Measurements from ENCODE around the gene ZNF474.

The ZNF474 gene

GRCh38 chr5:122164070-122164435, 34.7 kb downstream of the ZNF474 start:
- H3K4me3 ChIP-seq (ENCODE audit: low read depth, low read length): no peak overlapping the region
- in situ Hi-C loops (cut with HindIII; ENCODE audit: low sequenced_read_pairs): no loop called here
- TF ChIP-seq CTCF (IDR thresholded peaks at IDR 0.05; ENCODE audit: low read depth, low read length, missing control alignments): no peak
- no peak for DNase-seq (ENCODE audit: low read depth)

DNA sequence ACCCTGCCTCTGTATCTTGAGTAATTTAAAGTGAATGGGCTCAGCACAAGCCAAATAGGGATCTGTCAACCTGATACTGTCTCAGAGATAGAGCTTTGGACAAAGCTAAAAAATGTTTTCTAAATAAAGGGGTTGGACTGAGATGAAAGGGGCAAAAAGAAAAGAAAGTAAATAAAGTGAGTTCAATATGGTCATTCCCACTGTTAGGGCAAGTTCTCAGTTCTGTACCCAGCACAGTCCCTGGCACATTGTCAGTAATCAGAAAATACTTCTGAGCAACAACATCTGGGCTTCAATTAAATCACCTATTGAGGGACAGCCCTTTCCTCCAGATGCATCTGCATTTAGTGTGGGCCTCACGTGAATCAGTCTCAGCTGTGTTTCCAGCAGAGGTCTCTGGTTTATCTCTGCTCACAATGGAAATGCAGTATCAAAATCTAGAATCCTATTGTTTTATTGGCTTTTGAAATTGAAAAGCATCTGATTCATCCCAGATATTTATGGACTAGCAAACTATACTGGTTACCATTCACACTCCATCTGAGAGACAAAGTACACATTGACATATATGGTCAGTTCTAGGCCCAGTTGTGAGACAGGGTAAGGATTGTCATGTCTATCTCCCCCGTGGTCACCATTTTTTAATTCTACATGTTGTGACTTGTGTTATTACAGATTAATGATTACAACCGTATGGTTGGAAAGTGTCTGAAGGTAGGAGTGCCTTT, 35.6 kb downstream of the ZNF474 start:
- no peak overlapping the region for H3K4me3 ChIP-seq (ENCODE audit: low read depth, low read length)
- in situ Hi-C loops (cut with HindIII; ENCODE audit: low sequenced_read_pairs): no loop called here
- TF ChIP-seq CTCF (IDR thresholded peaks at IDR 0.05; ENCODE audit: low read depth, low read length, missing control alignments): no peak
- DNase-seq (ENCODE audit: low read depth): no peak

- in situ Hi-C loops (cut with HindIII; ENCODE audit: low sequenced_read_pairs): no loop called here
- DNase-seq (ENCODE audit: low read depth): no peak
- TF ChIP-seq CTCF (IDR thresholded peaks at IDR 0.05; ENCODE audit: low read depth, low read length, missing control alignments): no peak
- H3K4me3 ChIP-seq (ENCODE audit: low read depth, low read length): no peak overlapping the region
Observed at GRCh38 chr5:122165559-122166078, 36.3 kb downstream of the ZNF474 start.

- no peak for DNase-seq (ENCODE audit: low read depth)
- in situ Hi-C loops (cut with HindIII; ENCODE audit: low sequenced_read_pairs): no loop called here
- no peak for TF ChIP-seq CTCF (IDR thresholded peaks at IDR 0.05; ENCODE audit: low read depth, low read length, missing control alignments)
- H3K4me3 ChIP-seq (ENCODE audit: low read depth, low read length): no peak overlapping the region
Observed at GRCh38 chr5:122169350-122170103, 40.2 kb downstream of the ZNF474 start.

GRCh38 chr5:122170620-122171019, 41.3 kb downstream of the ZNF474 start:
- DNase-seq (ENCODE audit: low read depth): no peak
- in situ Hi-C loops (cut with HindIII; ENCODE audit: low sequenced_read_pairs): no loop called here

GRCh38 chr5:122172207-122172606, 42.9 kb downstream of the ZNF474 start:
- in situ Hi-C loops (cut with HindIII; ENCODE audit: low sequenced_read_pairs): no loop called here
- no peak for TF ChIP-seq CTCF (IDR thresholded peaks at IDR 0.05; ENCODE audit: low read depth, low read length, missing control alignments)
- no peak for DNase-seq (ENCODE audit: low read depth)
- H3K4me3 ChIP-seq (ENCODE audit: low read depth, low read length): no peak overlapping the region

More at GRCh38 chr5:122170620-122171019, 41.3 kb downstream of the ZNF474 start:
- no peak overlapping the region for H3K4me3 ChIP-seq (ENCODE audit: low read depth, low read length)
- TF ChIP-seq CTCF (IDR thresholded peaks at IDR 0.05; ENCODE audit: low read depth, low read length, missing control alignments): no peak

Measured in astrocyte of the cerebellum (primary cell).